ENCODE measurements around the gene IL34.

GRCh38 chr16:70634861-70635260, 11.5 kb upstream of the IL34 start:
- TF ChIP-seq CTCF (conservative IDR thresholded peaks at IDR 0.05) (no peak), ZFX (IDR thresholded peaks at IDR 0.05) (no peak)
